GM12878 (cell line): ENCODE data around the gene ANK3. TPM values are rescaled to one million over a fixed set of nuclear protein-coding genes. Genes with fewer than 3 reads are reported as not detected.

ENCODE experiments used
- ATAC-seq: fragments of 200-7000 bp; cut with Tn5 transposase; 3 replicates; pipeline ENCODE4 v1.9.1; 2020; ENCODE audit warnings: mild to moderate bottlenecking, moderate library complexity
- BruUV-seq: library from RNA; stranded (reverse); fragments of 400-500 nt; replicated peaks from 2 replicates; lab custom pipeline; 2021; lab: Mats Ljungman, UMichigan
- CTCF ChIA-PET: fragments of 300-600 bp; sonication (Branson Sonifier 250); formaldehyde crosslinking; extraction: SDS; loops from one replicate; lab custom pipeline; 2021; ENCODE audit warnings: inconsistent platforms; lab: Yijun Ruan, JAX
- POLR2A ChIA-PET: fragments of 350-600 bp; formaldehyde crosslinking; extraction: SDS; loops from one replicate; lab custom pipeline; 2021; ENCODE audit warnings: inconsistent platforms; lab: Charles Lee
- RAD21 ChIA-PET: fragments of 300-600 bp; sonication (Branson Sonifier 250); formaldehyde crosslinking; loops from one replicate; lab custom pipeline; 2023; ENCODE audit warnings: antibody characterized with exemption; ENCODE audit not compliant: unreplicated experiment; lab: Charles Lee
- SMC1A ChIA-PET: fragments of 300-600 bp; sonication (Branson Sonifier 250); formaldehyde crosslinking; loops from one replicate; lab custom pipeline; 2023; ENCODE audit not compliant: unreplicated experiment, uncharacterized antibody; lab: Charles Lee
- DNase-seq: peaks from one replicate; pipeline ENCODE4 v3.0.0-alpha.2; 2011; ENCODE audit warnings: low read depth, low spot score
- FAIRE-seq: peaks from 3 replicates; lab custom pipeline; 2011; peaks lifted over from hg19 to GRCh38; lab: Jason Lieb, UNC
- H2AFZ ChIP-seq: 2 replicates; pipeline ENCODE4 v1.6.0; 2011; ENCODE audit warnings: low read depth, low read length, control low read depth; ENCODE audit not compliant: control insufficient read depth
- H3K27ac ChIP-seq: 2 replicates; pipeline ENCODE4 v1.5.1; 2011; ENCODE audit warnings: control low read depth; ENCODE audit not compliant: control insufficient read depth, insufficient read depth
- H3K27me3 ChIP-seq, 2 experiments: replicated peaks in 1 of 2; 2 replicates each; pipeline versions ENCODE4 v1.6.0 to v1.6.1; 2011; ENCODE audit warnings: low read length in 1 of 2; ENCODE audit not compliant: control insufficient read depth in 2 of 2, insufficient read depth in 2 of 2
- H3K36me3 ChIP-seq, 2 experiments: 2 replicates each; pipeline ENCODE4 v1.5.1; 2011; ENCODE audit warnings: low read length in 1 of 2; ENCODE audit not compliant: control insufficient read depth in 2 of 2, insufficient read depth in 2 of 2
- H3K4me1 ChIP-seq: 2 replicates; pipeline ENCODE4 v1.6.1; 2011; ENCODE audit warnings: mild to moderate bottlenecking, low read length, moderate library complexity, mixed read lengths; ENCODE audit not compliant: control insufficient read depth, insufficient read depth
- H3K4me2 ChIP-seq: 2 replicates; pipeline ENCODE4 v1.6.0; 2011; ENCODE audit warnings: control low read depth; ENCODE audit not compliant: control insufficient read depth, insufficient read depth
- H3K4me3 ChIP-seq: fragments of 200-600 bp; sonication (generic); 2 replicates; pipeline ENCODE4 v1.5.1; 2016
- H3K79me2 ChIP-seq: 2 replicates; pipeline ENCODE4 v1.6.0; 2011; ENCODE audit warnings: low read length; ENCODE audit not compliant: control insufficient read depth, insufficient read depth
- H3K9ac ChIP-seq: 2 replicates; pipeline ENCODE4 v1.8.0; 2011; ENCODE audit warnings: low read length, control low read depth, mixed read lengths; ENCODE audit not compliant: control insufficient read depth, insufficient read depth
- H3K9me3 ChIP-seq: replicated peaks from 3 replicates; pipeline ENCODE4 v1.5.1; 2011; ENCODE audit warnings: mild to moderate bottlenecking, low read length; ENCODE audit not compliant: control insufficient read depth, insufficient read depth
- H4K20me1 ChIP-seq: 2 replicates; pipeline ENCODE4 v1.6.0; 2011; ENCODE audit not compliant: control insufficient read depth, insufficient read depth
- CREB1 ChIP-seq: IDR thresholded peaks from 2 replicates; pipeline ENCODE4 v1.6.1; 2012; ENCODE audit warnings: low read depth, mild to moderate bottlenecking, inconsistent platforms
- KAT2A ChIP-seq: conservative IDR thresholded peaks from 2 replicates; pipeline ENCODE4 v1.6.1; 2011; ENCODE audit warnings: low read depth, low read length; ENCODE audit not compliant: control insufficient read depth
- LARP7 ChIP-seq: fragments of 450-650 bp; IDR thresholded peaks from 2 replicates; pipeline ENCODE4 v1.6.1; 2017; ENCODE audit warnings: mild to moderate bottlenecking
- MYC ChIP-seq: IDR thresholded peaks from 2 replicates; pipeline ENCODE4 v1.6.1; 2011; ENCODE audit warnings: mild to moderate bottlenecking, low read length, moderate library complexity, inconsistent platforms; ENCODE audit not compliant: insufficient read depth, insufficient replicate concordance, insufficient read length, severe bottlenecking
- SUPT20H ChIP-seq: IDR thresholded peaks from 2 replicates; pipeline ENCODE4 v1.6.1; 2011; ENCODE audit warnings: low read depth, mild to moderate bottlenecking, low read length, moderate library complexity, borderline replicate concordance; ENCODE audit not compliant: control insufficient read depth
- WGBS: methylation state at CpG from one replicate; pipeline ENCODE4 v1.1.6; 2016; ENCODE audit warnings: low lambda C conversion rate; ENCODE audit not compliant: insufficient replicate concordance, insufficient coverage; ENCODE audit errors: missing lambda C conversion rate; 5-methylcytosine and 5-hydroxymethylcytosine counted together
- in situ Hi-C: fragments of 300-500 bp; cut with MboI; formaldehyde crosslinking; loops from 9 replicates; pipeline ENCODE4 v1.14.3; 2018; ENCODE audit warnings: mixed read lengths
- intact Hi-C: fragments of 100-400 bp; cut with micrococcal nuclease; formaldehyde crosslinking; loops from one replicate; pipeline ENCODE4 v1.14.2; 2022; ENCODE audit not compliant: unreplicated experiment
- polyA plus RNA-seq, 11 experiments: library from polyadenylated mRNA; depleted of rRNA in 4 of 11; unstranded in 6 of 11; stranded (reverse) in 5 of 11; fragments of >200 nt; fragmentation: Nextera tagmentation in 4 of 11; fragmentation: Illumina TruSeq in 1 of 11; extraction: Ambion mirVana in 4 of 11; extraction: Trizol in 1 of 11; gene quantifications; 1 replicate in 1 of 11; 2 replicates in 10 of 11; pipeline versions ENCODE4 v1.2.1 to v1.2.3, GENCODE V29; 2011 to 2016; ENCODE audit warnings: inconsistent platforms in 2 of 11, missing spikeins in 2 of 11, low read depth in 1 of 11
- total RNA-seq, 4 experiments: library from RNA; depleted of rRNA in 3 of 4; stranded (reverse); fragments of >200 nt in 3 of 4; fragmentation: Illumina TruSeq in 1 of 4; extraction: Trizol in 1 of 4; gene quantifications; 2 replicates each; pipeline versions ENCODE4 v1.2.1 to v1.2.3, GENCODE V29; 2013 to 2021
- TF ChIP-seq, protein P1 (sequence below): IDR thresholded peaks from 2 replicates; pipeline ENCODE4 v1.6.1; 2012; ENCODE audit warnings: low read length, inconsistent platforms
- TF ChIP-seq, protein P2 (sequence below): fragments of 450-650 bp; IDR thresholded peaks from 2 replicates; pipeline ENCODE4 v1.6.1; 2016; ENCODE audit warnings: mild to moderate bottlenecking
- TF ChIP-seq, protein P3 (sequence below): fragments of 450-650 bp; formaldehyde crosslinking; IDR thresholded peaks from 2 replicates; pipeline ENCODE4 v1.4.0; 2022; ENCODE audit warnings: mild to moderate bottlenecking, moderate library complexity
- TF ChIP-seq, protein P4 (sequence below): fragments of 450-650 bp; IDR thresholded peaks from 2 replicates; pipeline ENCODE4 v1.6.1; 2018; ENCODE audit warnings: borderline replicate concordance, mild to moderate bottlenecking; ENCODE audit not compliant: partially characterized antibody
- TF ChIP-seq, protein P5 (sequence below): fragments of 150-350 bp; IDR thresholded peaks from 2 replicates; pipeline ENCODE4 v1.6.1; 2014; ENCODE audit warnings: mild to moderate bottlenecking, low read depth, low read length

ANK3 gene
- total and polyA plus RNA-seq, 10 of the 15 experiments (the other 5 are each of a cell fraction or from before 2014, with no cell fraction given): 0.06 to 0.82 (median 0.20) TPM; not detected in 2

DNA sequence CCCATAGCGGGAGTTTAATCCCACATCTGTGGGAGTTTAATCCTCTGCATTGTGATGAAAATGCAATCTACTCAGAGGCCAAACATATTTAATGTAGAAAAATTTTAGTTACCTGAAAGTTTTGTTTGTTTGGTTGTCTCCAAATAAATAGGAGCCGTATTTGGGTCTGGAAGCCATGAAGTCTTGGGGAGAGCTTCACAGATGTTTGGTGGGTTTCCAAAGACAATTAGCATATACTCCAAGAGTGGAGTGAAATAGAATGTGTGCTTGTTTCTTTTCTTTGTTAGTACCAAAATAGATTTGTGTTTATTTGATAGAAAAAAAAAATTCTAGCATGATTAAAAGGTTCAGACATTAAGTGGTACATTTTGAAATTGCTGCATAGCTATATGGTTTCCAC, 50.9 kb downstream of the ANK3 start (continued):
- no peak for TF ChIP-seq MYC
- no peak for TF ChIP-seq SUPT20H
- TF ChIP-seq, protein P1, sequence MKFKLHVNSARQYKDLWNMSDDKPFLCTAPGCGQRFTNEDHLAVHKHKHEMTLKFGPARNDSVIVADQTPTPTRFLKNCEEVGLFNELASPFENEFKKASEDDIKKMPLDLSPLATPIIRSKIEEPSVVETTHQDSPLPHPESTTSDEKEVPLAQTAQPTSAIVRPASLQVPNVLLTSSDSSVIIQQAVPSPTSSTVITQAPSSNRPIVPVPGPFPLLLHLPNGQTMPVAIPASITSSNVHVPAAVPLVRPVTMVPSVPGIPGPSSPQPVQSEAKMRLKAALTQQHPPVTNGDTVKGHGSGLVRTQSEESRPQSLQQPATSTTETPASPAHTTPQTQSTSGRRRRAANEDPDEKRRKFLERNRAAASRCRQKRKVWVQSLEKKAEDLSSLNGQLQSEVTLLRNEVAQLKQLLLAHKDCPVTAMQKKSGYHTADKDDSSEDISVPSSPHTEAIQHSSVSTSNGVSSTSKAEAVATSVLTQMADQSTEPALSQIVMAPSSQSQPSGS: no peak

DNA sequence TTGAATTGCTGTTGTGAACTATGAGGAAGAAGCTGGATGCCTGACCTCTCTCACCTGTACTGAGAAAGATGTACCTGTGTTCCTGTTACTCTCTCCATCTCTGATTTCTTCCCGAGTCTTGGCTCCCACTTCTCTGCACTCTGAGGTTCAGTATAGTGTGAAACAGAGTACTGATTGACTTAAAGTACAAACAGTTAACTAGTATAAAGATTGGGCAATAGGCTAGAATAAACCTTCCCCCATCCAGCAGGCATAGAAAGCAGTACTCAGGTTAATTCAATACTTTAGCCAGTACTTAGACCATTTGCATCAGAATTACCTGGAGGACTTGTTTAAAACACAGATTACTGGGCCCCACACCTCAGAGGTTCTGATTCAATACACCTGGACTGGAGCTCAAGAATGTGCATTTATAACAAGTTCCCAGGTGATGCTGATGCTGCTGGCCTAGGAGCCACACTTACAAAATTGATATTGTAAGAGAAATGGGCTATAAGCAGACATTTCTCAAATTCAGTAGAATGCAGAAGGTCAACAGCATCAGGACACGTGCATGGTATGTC, 51.6 kb downstream of the ANK3 start:
- Histone ChIP-seq H3K27me3 (no peaks in the 10 kb centered on the region), H3K79me2 (no peaks in the 10 kb centered on the region), H2AFZ (no peak overlapping the region), H4K20me1 (no peaks in the 10 kb centered on the region), H3K4me2 (no peak overlapping the region), H3K36me3 (no peaks in the 10 kb centered on the region), H3K4me1 (no peaks in the 10 kb centered on the region), H3K9ac (no peak overlapping the region), H3K27ac (no peak overlapping the region), H3K4me3 (no peak overlapping the region), H3K9me3 (no peaks in the 10 kb centered on the region)
- POLR2A ChIA-PET: interaction anchor here (0.6 kb wide), 1 partner anchor 1144 kb away, joined by 5 read pairs; no protein-coding TSS in a partner anchor
- RAD21 ChIA-PET: interaction anchor here (1.7 kb wide), 2 partner anchors 12 to 95 kb away, joined by 4 to 5 read pairs; no protein-coding TSS in a partner anchor
- 0% methylated on average over 2 of the region's 2 CpGs for WGBS
- intact Hi-C loops: loop anchor here (5.0 kb wide), 1 partner anchor 101 kb away; no protein-coding TSS in a partner anchor
- FAIRE-seq: no peak
- DNase-seq: no peak
- TF ChIP-seq CREB1 (no peak), KAT2A (no peak), MYC (no peak), LARP7 (no peak)
- TF ChIP-seq, protein P2, sequence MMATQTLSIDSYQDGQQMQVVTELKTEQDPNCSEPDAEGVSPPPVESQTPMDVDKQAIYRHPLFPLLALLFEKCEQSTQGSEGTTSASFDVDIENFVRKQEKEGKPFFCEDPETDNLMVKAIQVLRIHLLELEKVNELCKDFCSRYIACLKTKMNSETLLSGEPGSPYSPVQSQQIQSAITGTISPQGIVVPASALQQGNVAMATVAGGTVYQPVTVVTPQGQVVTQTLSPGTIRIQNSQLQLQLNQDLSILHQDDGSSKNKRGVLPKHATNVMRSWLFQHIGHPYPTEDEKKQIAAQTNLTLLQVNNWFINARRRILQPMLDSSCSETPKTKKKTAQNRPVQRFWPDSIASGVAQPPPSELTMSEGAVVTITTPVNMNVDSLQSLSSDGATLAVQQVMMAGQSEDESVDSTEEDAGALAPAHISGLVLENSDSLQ: no peak
- TF ChIP-seq, protein P3, sequence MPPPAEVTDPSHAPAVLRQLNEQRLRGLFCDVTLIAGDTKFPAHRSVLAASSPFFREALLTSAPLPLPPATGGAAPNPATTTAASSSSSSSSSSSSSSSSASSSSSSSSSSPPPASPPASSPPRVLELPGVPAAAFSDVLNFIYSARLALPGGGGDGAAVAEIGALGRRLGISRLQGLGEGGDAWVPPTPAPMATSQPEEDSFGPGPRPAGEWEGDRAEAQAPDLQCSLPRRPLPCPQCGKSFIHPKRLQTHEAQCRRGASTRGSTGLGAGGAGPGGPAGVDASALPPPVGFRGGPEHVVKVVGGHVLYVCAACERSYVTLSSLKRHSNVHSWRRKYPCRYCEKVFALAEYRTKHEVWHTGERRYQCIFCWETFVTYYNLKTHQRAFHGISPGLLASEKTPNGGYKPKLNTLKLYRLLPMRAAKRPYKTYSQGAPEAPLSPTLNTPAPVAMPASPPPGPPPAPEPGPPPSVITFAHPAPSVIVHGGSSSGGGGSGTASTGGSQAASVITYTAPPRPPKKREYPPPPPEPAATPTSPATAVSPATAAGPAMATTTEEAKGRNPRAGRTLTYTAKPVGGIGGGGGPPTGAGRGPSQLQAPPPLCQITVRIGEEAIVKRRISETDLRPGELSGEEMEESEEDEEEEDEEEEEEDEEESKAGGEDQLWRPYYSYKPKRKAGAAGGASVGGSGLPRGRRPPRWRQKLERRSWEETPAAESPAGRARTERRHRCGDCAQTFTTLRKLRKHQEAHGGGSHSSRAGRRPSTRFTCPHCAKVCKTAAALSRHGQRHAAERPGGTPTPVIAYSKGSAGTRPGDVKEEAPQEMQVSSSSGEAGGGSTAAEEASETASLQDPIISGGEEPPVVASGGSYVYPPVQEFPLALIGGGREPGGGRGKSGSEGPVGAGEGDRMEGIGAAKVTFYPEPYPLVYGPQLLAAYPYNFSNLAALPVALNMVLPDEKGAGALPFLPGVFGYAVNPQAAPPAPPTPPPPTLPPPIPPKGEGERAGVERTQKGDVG: no peak
- TF ChIP-seq, protein P4, sequence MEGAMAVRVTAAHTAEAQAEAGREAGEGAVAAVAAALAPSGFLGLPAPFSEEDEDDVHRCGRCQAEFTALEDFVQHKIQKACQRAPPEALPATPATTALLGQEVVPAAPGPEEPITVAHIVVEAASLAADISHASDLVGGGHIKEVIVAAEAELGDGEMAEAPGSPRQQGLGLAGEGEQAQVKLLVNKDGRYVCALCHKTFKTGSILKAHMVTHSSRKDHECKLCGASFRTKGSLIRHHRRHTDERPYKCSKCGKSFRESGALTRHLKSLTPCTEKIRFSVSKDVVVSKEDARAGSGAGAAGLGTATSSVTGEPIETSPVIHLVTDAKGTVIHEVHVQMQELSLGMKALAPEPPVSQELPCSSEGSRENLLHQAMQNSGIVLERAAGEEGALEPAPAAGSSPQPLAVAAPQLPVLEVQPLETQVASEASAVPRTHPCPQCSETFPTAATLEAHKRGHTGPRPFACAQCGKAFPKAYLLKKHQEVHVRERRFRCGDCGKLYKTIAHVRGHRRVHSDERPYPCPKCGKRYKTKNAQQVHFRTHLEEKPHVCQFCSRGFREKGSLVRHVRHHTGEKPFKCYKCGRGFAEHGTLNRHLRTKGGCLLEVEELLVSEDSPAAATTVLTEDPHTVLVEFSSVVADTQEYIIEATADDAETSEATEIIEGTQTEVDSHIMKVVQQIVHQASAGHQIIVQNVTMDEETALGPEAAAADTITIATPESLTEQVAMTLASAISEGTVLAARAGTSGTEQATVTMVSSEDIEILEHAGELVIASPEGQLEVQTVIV: no peak
- TF ChIP-seq, protein P5, sequence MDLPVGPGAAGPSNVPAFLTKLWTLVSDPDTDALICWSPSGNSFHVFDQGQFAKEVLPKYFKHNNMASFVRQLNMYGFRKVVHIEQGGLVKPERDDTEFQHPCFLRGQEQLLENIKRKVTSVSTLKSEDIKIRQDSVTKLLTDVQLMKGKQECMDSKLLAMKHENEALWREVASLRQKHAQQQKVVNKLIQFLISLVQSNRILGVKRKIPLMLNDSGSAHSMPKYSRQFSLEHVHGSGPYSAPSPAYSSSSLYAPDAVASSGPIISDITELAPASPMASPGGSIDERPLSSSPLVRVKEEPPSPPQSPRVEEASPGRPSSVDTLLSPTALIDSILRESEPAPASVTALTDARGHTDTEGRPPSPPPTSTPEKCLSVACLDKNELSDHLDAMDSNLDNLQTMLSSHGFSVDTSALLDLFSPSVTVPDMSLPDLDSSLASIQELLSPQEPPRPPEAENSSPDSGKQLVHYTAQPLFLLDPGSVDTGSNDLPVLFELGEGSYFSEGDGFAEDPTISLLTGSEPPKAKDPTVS: no peak
- BruUV-seq: no TSS peak
- SMC1A ChIA-PET: interaction anchor here (1.4 kb wide), 1 partner anchor 100 kb away, joined by 4 read pairs; no protein-coding TSS in a partner anchor
- no peak for ATAC-seq
- CTCF ChIA-PET: interaction anchor here (0.8 to 1.3 kb wide), 3 partner anchors 90 to 97 kb away, joined by 3 read pairs; no protein-coding TSS in a partner anchor
- in situ Hi-C loops: no loop called here
